Right renal cortex interstitium (tissue), 3 donors: Measurements from ENCODE around the gene JMJD4. TPM values are rescaled to one million over a fixed set of nuclear protein-coding genes. Genes with fewer than 3 reads are reported as not detected.
"Not testable (repeated sequence)": the region's sequence is repeated elsewhere in the genome, so short reads cannot be mapped to it uniquely, and the experiment has no call there.

ENCODE experiments used
- DNase-seq, 3 donors: peaks; one replicate each; pipeline ENCODE4 v3.0.0-alpha.2; 2013; ENCODE audit warnings: low read depth in 3 of 3, low spot score in 2 of 3
- polyA plus RNA-seq, 3 donors: library from polyadenylated mRNA; unstranded; fragments of 120-200 nt; gene quantifications; one replicate each; pipeline ENCODE4 v1.2.1, GENCODE V29; 2013; ENCODE audit not compliant: insufficient read length in 3 of 3

JMJD4 gene
- polyA plus RNA-seq, 3 donors = 15.7 to 18.9 (median 16.0) TPM

- not testable (repeated sequence) for DNase-seq
Observed at GRCh38 chr1:227701631-227702030, 33.5 kb downstream of the JMJD4 start.

DNA sequence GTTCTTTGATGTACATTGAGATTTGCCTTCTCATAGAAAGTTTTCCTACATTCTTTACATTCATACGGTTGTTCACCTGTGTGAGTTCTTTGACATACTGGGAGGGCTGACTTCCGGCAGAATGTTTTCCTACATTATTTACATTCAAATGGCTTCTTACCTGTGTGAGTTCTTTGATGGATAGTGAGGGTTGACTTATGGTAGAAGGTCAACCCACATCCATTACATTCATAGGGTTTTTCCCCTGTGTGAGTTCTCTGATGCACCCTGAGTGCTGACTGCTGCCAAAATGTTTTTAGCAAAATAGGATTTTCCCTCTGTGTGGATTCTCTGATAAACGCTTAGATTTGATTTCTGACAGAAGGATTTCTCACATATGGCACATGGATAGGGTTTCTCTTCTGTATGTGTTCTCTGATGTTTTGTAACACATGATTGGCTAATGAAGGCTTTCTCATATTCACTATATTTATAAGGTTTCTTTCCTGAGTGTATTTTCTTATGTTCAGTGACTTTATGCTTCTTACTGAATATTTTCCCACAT lies 37.7 kb downstream of the JMJD4 start:
- DNase-seq = no peak

DNA sequence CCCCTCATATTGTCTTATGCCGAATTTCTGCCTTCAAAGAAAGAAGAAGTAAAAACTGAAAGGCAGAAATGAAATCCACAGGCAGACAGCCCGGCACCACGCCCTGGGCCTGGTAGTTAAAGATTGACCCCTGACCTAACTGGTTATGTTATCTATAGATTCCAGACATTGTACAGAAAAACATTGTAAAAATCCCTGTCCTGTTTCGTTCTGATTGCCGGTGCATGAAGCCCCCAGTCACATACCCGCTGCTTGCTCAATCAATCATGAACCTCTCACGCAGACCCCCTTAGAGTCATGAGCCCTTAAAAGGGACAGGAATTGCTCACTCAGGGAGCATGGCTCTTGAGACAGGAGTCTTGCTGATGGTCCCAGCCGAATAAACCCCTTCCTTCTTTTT lies 49.3 kb downstream of the JMJD4 start:
- DNase-seq = no peak

Other genes starting within 250 kb of the JMJD4 start
- gene ZNF678, start 171.7 kb downstream of the JMJD4 start, polyA plus RNA-seq = 10 to 100 TPM; 15.1 to 17.1 (median 16.3) TPM
- gene SNAP47, start 133 bp upstream of the JMJD4 start, polyA plus RNA-seq = 10 to 100 TPM; 42.6 to 44.7 (median 43.0) TPM
- gene PRSS38, start 80.4 kb upstream of the JMJD4 start, polyA plus RNA-seq = not detected
- 1 to 10 TPM; 1.0 to 1.2 (median 1.1) TPM for gene WNT9A, start 212.6 kb upstream of the JMJD4 start, polyA plus RNA-seq